GM12891 (cell line): ENCODE results near the gene ID2.

Experiments used
- POLR2A ChIP-seq: IDR thresholded peaks from 2 replicates; pipeline ENCODE4 v1.6.1; 2011; ENCODE audit warnings: low read depth, low read length, control low read depth
- POLR2AphosphoS5 ChIP-seq: IDR thresholded peaks from 2 replicates; pipeline ENCODE4 v1.6.1; 2011; ENCODE audit warnings: low read depth, low read length, control low read depth

DNA sequence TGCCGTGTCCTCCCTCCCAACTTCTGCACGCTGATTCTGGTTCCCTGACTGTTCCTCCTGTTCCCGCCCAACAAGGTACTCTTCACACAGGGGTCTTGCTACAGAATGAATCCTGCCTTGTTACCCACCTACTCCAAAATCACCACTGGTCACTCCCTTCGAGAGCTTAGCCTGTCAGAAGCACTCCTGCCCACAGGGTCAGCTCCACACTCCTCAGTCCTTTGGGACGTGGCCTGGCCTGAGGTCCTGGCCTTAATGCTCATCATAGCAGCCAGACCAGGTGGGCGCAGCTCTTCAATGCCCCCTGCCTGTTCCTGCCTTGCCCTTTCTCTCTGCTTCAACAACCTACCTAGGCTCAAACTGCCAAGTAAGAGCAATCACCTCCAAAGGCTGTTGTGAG is 27.8 kb upstream of the ID2 start:
- TF ChIP-seq POLR2AphosphoS5 (no peak), POLR2A (no peak)
